GM23338 (cell line): ENCODE measurements around the gene TAOK2. TPM values are rescaled to one million over a fixed set of nuclear protein-coding genes. Genes with fewer than 3 reads are reported as not detected.
"Not testable (repeated sequence)": the region's sequence is repeated elsewhere in the genome, so short reads cannot be mapped to it uniquely, and the experiment has no call there.

Experiments
- ATAC-seq: fragments of 200-7000 bp; cut with Tn5 transposase; 3 replicates; pipeline ENCODE4 v1.9.1; 2020
- DNase-seq: peaks from one replicate; pipeline ENCODE4 v3.0.0-alpha.2; 2015; ENCODE audit warnings: low spot score
- H2AFZ ChIP-seq: fragments of 200-600 bp; sonication (generic); 2 replicates; pipeline ENCODE4 v1.8.0; 2016; ENCODE audit warnings: antibody characterized with exemption, mild to moderate bottlenecking, moderate library complexity
- H3F3A ChIP-seq: fragments of 200-600 bp; sonication (generic); replicated peaks from 2 replicates; pipeline ENCODE4 v1.8.0; 2017; ENCODE audit warnings: antibody characterized with exemption, mixed run types, low read depth
- H3K27ac ChIP-seq: fragments of 200-600 bp; sonication (generic); 2 replicates; pipeline ENCODE4 v1.6.1; 2016; ENCODE audit warnings: low read depth
- H3K27me3 ChIP-seq: fragments of 200-600 bp; sonication (generic); 2 replicates; pipeline ENCODE4 v1.8.0; 2016; ENCODE audit warnings: mild to moderate bottlenecking, mixed run types, moderate library complexity; ENCODE audit not compliant: insufficient read depth
- H3K36me3 ChIP-seq: fragments of 200-600 bp; sonication (generic); 2 replicates; pipeline ENCODE4 v1.8.0; 2016; ENCODE audit warnings: mild to moderate bottlenecking; ENCODE audit not compliant: insufficient read depth
- H3K4me1 ChIP-seq: fragments of 200-600 bp; sonication (generic); 2 replicates; pipeline ENCODE4 v1.8.0; 2016; ENCODE audit warnings: mild to moderate bottlenecking, moderate library complexity; ENCODE audit not compliant: insufficient read depth
- H3K4me2 ChIP-seq: fragments of 200-600 bp; sonication (generic); 2 replicates; pipeline ENCODE4 v1.7.1; 2017; ENCODE audit warnings: mixed run types
- H3K4me3 ChIP-seq: fragments of 200-600 bp; sonication (generic); 2 replicates; pipeline ENCODE4 v1.6.1; 2016; ENCODE audit warnings: mixed run types
- H3K79me2 ChIP-seq: fragments of 200-600 bp; sonication (generic); replicated peaks from 2 replicates; pipeline ENCODE4 v1.8.0; 2017; ENCODE audit warnings: mild to moderate bottlenecking; ENCODE audit not compliant: insufficient read depth
- H3K9me2 ChIP-seq: fragments of 200-600 bp; sonication (generic); 2 replicates; pipeline ENCODE4 v1.8.0; 2017; ENCODE audit not compliant: insufficient read depth
- H4K20me1 ChIP-seq: fragments of 200-600 bp; sonication (generic); replicated peaks from 2 replicates; pipeline ENCODE4 v1.8.0; 2017; ENCODE audit warnings: mild to moderate bottlenecking; ENCODE audit not compliant: insufficient read depth
- H3K27ac Mint-ChIP-seq: 2 replicates; pipeline ENCODE4 v1.8.0; 2020; ENCODE audit warnings: inconsistent platforms, mild to moderate bottlenecking, moderate library complexity, mixed read lengths
- H3K27me3 Mint-ChIP-seq: 3 replicates; pipeline ENCODE4 v1.8.0; 2022; ENCODE audit warnings: low read depth, mild to moderate bottlenecking, moderate library complexity, mixed read lengths, inconsistent platforms; ENCODE audit not compliant: insufficient read depth, poor library complexity
- H3K36me3 Mint-ChIP-seq: 3 replicates; pipeline ENCODE4 v1.8.0; 2021; ENCODE audit warnings: low read depth, mild to moderate bottlenecking, inconsistent platforms, moderate library complexity, mixed read lengths
- H3K4me1 Mint-ChIP-seq: 3 replicates; pipeline ENCODE4 v1.8.0; 2020; ENCODE audit warnings: mild to moderate bottlenecking, inconsistent platforms, mixed read lengths
- H3K4me3 Mint-ChIP-seq: 3 replicates; pipeline ENCODE4 v1.8.0; 2021; ENCODE audit warnings: moderate library complexity, mild to moderate bottlenecking, inconsistent platforms, mixed read lengths
- H3K9me3 Mint-ChIP-seq: 3 replicates; pipeline ENCODE4 v1.8.0; 2020; ENCODE audit warnings: moderate library complexity, mild to moderate bottlenecking, inconsistent platforms, mixed read lengths
- EZH2phosphoT487 ChIP-seq: fragments of 200-600 bp; sonication (generic); IDR thresholded peaks from one replicate; pipeline ENCODE4 v1.8.1; 2018; ENCODE audit warnings: antibody characterized with exemption; ENCODE audit not compliant: unreplicated experiment
- NANOG ChIP-seq: IDR thresholded peaks from 2 replicates; pipeline ENCODE4 v1.6.1; 2016; ENCODE audit warnings: antibody characterized with exemption, borderline replicate concordance
- STAT1 ChIP-seq: IDR thresholded peaks from one replicate; pipeline ENCODE4 v1.6.1; 2016; ENCODE audit warnings: antibody characterized with exemption; ENCODE audit not compliant: unreplicated experiment
- ZNF331 ChIP-seq: fragments of 250-450 bp; sonication (Bioruptor Pico); IDR thresholded peaks from 2 replicates; pipeline ENCODE4 v1.5.0; 2020; ENCODE audit warnings: low read depth, mild to moderate bottlenecking, moderate library complexity
- polyA plus RNA-seq: library from polyadenylated mRNA; unstranded; fragments of >200 nt; fragmentation: Nextera tagmentation; extraction: Ambion mirVana; gene quantifications from 2 replicates; pipeline ENCODE4 v1.2.1, GENCODE V29; 2016
- total RNA-seq: library from RNA; depleted of rRNA; stranded (reverse); fragments of >200 nt; shearing (Covaris generic); gene quantifications from 2 replicates; pipeline ENCODE4 v1.2.3, GENCODE V29; 2014
- TF ChIP-seq, protein P1 (sequence below): IDR thresholded peaks from one replicate; pipeline ENCODE4 v1.6.1; 2018; ENCODE audit warnings: antibody characterized with exemption; ENCODE audit not compliant: unreplicated experiment
- TF ChIP-seq, protein P2 (sequence below), 2 experiments: fragments of 200-600 bp in 1 of 2; sonication (generic) in 1 of 2; conservative IDR thresholded peaks; 2 replicates each; pipeline versions ENCODE4 v1.5.1 to v1.6.1; 2016 to 2017; ENCODE audit warnings: antibody characterized with exemption in 2 of 2, low read depth in 2 of 2, mild to moderate bottlenecking in 2 of 2, moderate library complexity in 1 of 2
- TF ChIP-seq, protein P3 (sequence below): IDR thresholded peaks from 2 replicates; pipeline ENCODE4 v1.6.1; 2016; ENCODE audit warnings: antibody characterized with exemption

The TAOK2 gene
- total and polyA plus RNA-seq, 2 experiments from 2014 or later: 8.8 to 45.2 TPM

DNA sequence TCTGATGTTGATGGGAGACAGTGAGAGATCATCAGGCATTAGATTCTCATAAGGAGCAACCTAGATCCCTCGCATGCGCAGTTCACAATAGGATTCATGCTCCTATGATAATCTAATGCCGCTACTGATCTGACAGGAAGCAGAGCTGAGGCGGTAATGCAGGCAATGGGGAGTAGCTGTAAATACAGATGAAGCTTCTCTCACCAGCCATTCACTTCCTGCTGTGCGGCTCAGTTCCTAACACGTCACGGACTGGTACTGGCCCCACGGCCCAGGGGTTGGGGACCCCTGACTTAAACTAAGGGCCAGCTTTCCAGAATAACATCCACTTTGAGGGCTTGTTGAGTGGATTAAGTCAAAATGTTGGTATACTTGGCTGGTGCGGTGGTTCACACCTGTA, 14.4 kb upstream of the TAOK2 start:
- H3K9me3 Mint-ChIP-seq: no peaks in the 10 kb centered on the region
- no peaks in the 10 kb centered on the region for H4K20me1 ChIP-seq
- H3K4me3 ChIP-seq: no peak overlapping the region
- DNase-seq (no peak), ATAC-seq (no peak)
- H3K36me3 Mint-ChIP-seq: 0 out of 3 replicates have a peak, but pooled peaks cover 3% of the 10 kb centered on the region
- H3K4me1 Mint-ChIP-seq: peaks cover 16% of the 10 kb centered on the region
- no peaks in the 10 kb centered on the region for H3K9me2 ChIP-seq
- H3K4me3 Mint-ChIP-seq: no peak overlapping the region
- H3K36me3 ChIP-seq: no peaks in the 10 kb centered on the region
- TF ChIP-seq EZH2phosphoT487 (no peak), STAT1 (no peak), ZNF331 (no peak), NANOG (no peak)
- TF ChIP-seq, protein P1, sequence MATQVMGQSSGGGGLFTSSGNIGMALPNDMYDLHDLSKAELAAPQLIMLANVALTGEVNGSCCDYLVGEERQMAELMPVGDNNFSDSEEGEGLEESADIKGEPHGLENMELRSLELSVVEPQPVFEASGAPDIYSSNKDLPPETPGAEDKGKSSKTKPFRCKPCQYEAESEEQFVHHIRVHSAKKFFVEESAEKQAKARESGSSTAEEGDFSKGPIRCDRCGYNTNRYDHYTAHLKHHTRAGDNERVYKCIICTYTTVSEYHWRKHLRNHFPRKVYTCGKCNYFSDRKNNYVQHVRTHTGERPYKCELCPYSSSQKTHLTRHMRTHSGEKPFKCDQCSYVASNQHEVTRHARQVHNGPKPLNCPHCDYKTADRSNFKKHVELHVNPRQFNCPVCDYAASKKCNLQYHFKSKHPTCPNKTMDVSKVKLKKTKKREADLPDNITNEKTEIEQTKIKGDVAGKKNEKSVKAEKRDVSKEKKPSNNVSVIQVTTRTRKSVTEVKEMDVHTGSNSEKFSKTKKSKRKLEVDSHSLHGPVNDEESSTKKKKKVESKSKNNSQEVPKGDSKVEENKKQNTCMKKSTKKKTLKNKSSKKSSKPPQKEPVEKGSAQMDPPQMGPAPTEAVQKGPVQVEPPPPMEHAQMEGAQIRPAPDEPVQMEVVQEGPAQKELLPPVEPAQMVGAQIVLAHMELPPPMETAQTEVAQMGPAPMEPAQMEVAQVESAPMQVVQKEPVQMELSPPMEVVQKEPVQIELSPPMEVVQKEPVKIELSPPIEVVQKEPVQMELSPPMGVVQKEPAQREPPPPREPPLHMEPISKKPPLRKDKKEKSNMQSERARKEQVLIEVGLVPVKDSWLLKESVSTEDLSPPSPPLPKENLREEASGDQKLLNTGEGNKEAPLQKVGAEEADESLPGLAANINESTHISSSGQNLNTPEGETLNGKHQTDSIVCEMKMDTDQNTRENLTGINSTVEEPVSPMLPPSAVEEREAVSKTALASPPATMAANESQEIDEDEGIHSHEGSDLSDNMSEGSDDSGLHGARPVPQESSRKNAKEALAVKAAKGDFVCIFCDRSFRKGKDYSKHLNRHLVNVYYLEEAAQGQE: no peak
- TF ChIP-seq, protein P2, sequence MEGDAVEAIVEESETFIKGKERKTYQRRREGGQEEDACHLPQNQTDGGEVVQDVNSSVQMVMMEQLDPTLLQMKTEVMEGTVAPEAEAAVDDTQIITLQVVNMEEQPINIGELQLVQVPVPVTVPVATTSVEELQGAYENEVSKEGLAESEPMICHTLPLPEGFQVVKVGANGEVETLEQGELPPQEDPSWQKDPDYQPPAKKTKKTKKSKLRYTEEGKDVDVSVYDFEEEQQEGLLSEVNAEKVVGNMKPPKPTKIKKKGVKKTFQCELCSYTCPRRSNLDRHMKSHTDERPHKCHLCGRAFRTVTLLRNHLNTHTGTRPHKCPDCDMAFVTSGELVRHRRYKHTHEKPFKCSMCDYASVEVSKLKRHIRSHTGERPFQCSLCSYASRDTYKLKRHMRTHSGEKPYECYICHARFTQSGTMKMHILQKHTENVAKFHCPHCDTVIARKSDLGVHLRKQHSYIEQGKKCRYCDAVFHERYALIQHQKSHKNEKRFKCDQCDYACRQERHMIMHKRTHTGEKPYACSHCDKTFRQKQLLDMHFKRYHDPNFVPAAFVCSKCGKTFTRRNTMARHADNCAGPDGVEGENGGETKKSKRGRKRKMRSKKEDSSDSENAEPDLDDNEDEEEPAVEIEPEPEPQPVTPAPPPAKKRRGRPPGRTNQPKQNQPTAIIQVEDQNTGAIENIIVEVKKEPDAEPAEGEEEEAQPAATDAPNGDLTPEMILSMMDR (conservative IDR thresholded peaks at IDR 0.05; ENCODE audit: low read depth in 2 of 2): no peak
- TF ChIP-seq, protein P3, sequence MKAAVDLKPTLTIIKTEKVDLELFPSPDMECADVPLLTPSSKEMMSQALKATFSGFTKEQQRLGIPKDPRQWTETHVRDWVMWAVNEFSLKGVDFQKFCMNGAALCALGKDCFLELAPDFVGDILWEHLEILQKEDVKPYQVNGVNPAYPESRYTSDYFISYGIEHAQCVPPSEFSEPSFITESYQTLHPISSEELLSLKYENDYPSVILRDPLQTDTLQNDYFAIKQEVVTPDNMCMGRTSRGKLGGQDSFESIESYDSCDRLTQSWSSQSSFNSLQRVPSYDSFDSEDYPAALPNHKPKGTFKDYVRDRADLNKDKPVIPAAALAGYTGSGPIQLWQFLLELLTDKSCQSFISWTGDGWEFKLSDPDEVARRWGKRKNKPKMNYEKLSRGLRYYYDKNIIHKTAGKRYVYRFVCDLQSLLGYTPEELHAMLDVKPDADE: no peak
- H3K4me2 ChIP-seq: no peak overlapping the region
- H3F3A ChIP-seq: 0 out of 2 replicates have a peak, but pooled peaks cover 6% of the 10 kb centered on the region
- H3K27ac Mint-ChIP-seq: no peak overlapping the region
- no peaks in the 10 kb centered on the region for H3K27me3 ChIP-seq
- H3K79me2 ChIP-seq: no peaks in the 10 kb centered on the region
- no peak overlapping the region for H3K27ac ChIP-seq
- peaks cover 6% of the 10 kb centered on the region for H3K4me1 ChIP-seq
- peaks cover 15% of the 10 kb centered on the region for H3K27me3 Mint-ChIP-seq
- H2AFZ ChIP-seq: no peak overlapping the region

DNA sequence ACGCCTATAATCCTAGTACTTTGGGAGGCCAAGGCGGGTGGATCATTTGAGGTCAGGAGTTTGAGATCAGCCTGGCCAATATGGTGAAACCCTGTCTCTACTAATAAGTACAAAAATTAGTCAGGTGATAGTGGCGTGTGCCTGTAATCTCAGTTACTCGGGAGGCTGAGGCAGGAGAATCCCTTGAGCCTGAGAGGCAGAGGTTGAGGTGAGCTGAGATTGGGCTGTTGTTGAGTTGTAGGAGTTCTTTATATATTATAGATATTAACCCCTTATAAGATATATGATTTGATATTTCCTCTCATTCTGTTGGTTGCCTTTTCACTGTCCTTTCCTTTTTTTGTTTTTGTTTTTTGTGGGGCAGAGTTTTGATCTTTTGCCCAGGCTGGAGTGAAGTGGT, 13.8 kb upstream of the TAOK2 start:
- not testable (repeated sequence) for H3K9me3 Mint-ChIP-seq, H3K27ac ChIP-seq, H3K4me3 ChIP-seq, ATAC-seq, H3K4me3 Mint-ChIP-seq, H4K20me1 ChIP-seq, H3F3A ChIP-seq, H3K4me1 ChIP-seq, H3K79me2 ChIP-seq, H3K27me3 ChIP-seq, H3K27ac Mint-ChIP-seq, H2AFZ ChIP-seq, H3K36me3 Mint-ChIP-seq, H3K36me3 ChIP-seq, H3K4me2 ChIP-seq, H3K9me2 ChIP-seq, DNase-seq
- H3K4me1 Mint-ChIP-seq: peaks cover 16% of the 10 kb centered on the region
- H3K27me3 Mint-ChIP-seq: peaks cover 15% of the 10 kb centered on the region
